ENCODE measurements around the gene CDC5L. TPM values are rescaled to one million over a fixed set of nuclear protein-coding genes. Genes with fewer than 3 reads are reported as not detected.

Gene CDC5L
- total RNA-seq, 1 donor from 2014 or later, result 19.0 TPM

DNA sequence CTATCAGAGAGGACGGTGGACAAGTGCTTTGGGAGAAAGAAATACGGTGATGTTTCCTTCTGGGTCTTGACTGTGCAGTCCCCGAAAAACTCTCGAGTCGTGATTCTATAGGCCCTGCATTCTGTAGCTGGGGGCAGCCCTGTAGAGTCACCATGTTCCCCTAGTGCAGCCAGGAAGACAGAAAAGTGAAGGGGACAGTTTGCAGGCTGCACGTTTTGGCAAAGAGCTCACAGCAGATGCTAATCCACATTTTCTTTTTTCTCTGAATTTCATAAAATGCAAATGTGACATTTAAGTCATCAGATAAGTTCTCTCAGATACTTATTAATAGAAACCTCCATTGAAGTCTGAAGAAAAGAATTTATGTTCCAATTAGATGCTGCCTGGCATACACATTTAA is 25.6 kb upstream of the CDC5L start:
- no peak for DNase-seq (ENCODE audit: low spot score)
- Mint-ChIP-seq H3K27ac (ENCODE audit: unreplicated experiment) (no peak overlapping the region), H3K9me3 (ENCODE audit: low read depth) (no peaks in the 10 kb centered on the region), H3K4me3 (ENCODE audit: unreplicated experiment) (no peak overlapping the region), H3K4me1 (ENCODE audit: low read depth) (no peaks in the 10 kb centered on the region), H3K36me3 (ENCODE audit: low read depth) (no peaks in the 10 kb centered on the region), H3K27me3 (ENCODE audit: low read depth) (peaks cover 30% of the 10 kb centered on the region)
- TF ChIP-seq, protein P1, sequence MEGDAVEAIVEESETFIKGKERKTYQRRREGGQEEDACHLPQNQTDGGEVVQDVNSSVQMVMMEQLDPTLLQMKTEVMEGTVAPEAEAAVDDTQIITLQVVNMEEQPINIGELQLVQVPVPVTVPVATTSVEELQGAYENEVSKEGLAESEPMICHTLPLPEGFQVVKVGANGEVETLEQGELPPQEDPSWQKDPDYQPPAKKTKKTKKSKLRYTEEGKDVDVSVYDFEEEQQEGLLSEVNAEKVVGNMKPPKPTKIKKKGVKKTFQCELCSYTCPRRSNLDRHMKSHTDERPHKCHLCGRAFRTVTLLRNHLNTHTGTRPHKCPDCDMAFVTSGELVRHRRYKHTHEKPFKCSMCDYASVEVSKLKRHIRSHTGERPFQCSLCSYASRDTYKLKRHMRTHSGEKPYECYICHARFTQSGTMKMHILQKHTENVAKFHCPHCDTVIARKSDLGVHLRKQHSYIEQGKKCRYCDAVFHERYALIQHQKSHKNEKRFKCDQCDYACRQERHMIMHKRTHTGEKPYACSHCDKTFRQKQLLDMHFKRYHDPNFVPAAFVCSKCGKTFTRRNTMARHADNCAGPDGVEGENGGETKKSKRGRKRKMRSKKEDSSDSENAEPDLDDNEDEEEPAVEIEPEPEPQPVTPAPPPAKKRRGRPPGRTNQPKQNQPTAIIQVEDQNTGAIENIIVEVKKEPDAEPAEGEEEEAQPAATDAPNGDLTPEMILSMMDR (IDR thresholded peaks at IDR 0.05), result no peak

DNA sequence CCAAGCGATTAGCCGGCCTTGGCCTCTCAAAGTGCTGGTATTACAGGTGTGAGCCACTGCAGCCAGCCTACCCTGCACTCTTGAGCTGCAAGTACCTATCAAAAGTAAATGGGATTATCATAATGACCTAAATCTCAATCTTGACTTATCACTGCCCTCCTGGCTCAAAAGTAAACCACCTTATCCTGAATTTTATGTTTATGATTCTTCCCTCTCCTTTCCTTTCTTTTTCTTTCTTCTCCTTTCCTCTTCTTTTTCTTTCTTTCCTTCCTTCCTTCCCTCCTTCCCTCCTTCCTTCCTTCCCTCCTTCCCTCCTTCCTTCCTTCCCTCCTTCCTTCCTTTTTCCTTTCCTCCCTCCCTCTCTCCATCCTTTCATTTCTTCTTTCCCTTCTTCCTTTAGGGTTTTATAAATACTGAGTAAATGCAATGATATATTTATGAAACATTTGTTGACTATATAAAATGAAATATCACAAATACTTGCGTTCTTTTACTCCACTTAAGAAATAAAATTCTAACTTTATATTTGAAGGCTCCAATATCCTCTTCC is 24.1 kb upstream of the CDC5L start:
- no peak overlapping the region for H3K4me3 Mint-ChIP-seq (ENCODE audit: unreplicated experiment)
- no peaks in the 10 kb centered on the region for H3K9me3 Mint-ChIP-seq (ENCODE audit: low read depth)
- no peaks in the 10 kb centered on the region for H3K4me1 Mint-ChIP-seq (ENCODE audit: low read depth)
- H3K36me3 Mint-ChIP-seq (ENCODE audit: low read depth), result no peaks in the 10 kb centered on the region
- DNase-seq (ENCODE audit: low spot score), result no peak
- TF ChIP-seq, protein P1 (IDR thresholded peaks at IDR 0.05), result no peak
- H3K27me3 Mint-ChIP-seq (ENCODE audit: low read depth), result peaks cover 25% of the 10 kb centered on the region
- no peak overlapping the region for H3K27ac Mint-ChIP-seq (ENCODE audit: unreplicated experiment)

DNA sequence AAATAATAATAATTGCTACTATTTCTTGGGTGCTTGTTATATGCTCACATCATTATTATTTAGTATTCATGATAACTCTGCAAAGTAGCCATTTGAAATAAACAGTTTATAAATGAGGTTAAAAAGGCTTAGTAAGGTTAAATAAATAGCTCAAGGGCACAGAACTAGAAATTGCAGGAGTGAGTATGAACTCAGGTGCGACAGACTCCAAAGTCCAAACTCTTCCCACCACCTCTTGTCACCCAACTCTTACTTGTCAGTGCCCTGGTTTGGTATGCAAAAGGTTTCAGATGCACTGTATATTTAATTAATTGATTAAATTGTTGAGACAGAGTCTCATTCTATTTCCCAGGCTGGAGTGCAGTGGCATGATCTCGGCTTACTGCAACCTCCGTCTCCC is 20.7 kb upstream of the CDC5L start:
- H3K27me3 Mint-ChIP-seq (ENCODE audit: low read depth), result peaks cover 19% of the 10 kb centered on the region
- peaks cover 1% of the 10 kb centered on the region for H3K36me3 Mint-ChIP-seq (ENCODE audit: low read depth)
- no peaks in the 10 kb centered on the region for H3K4me1 Mint-ChIP-seq (ENCODE audit: low read depth)
- no peaks in the 10 kb centered on the region for H3K9me3 Mint-ChIP-seq (ENCODE audit: low read depth)
- H3K4me3 Mint-ChIP-seq (ENCODE audit: unreplicated experiment), result no peak overlapping the region
- no peak overlapping the region for H3K27ac Mint-ChIP-seq (ENCODE audit: unreplicated experiment)
- TF ChIP-seq, protein P1 (IDR thresholded peaks at IDR 0.05), result no peak
- no peak for DNase-seq (ENCODE audit: low spot score)

DNA sequence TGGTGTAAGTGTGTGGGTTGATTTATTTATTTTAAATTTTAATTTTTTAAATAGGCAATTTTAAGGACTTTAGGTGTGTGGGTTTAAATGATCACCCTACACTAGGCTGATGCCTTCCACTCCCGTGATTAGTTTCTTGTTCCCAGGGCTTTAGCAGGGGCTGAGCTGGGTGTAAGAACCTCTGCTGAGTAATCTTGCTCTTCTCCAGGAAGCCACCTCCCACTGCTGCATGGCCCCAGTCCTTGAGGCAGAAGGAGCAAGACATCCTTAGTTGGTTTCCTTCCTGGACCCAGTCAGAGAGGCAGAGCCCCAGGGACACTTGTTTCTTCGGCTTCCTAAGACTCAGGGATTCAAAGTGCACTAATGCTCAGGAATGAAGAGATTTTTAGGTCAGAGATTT is 19.8 kb upstream of the CDC5L start:
- no peaks in the 10 kb centered on the region for H3K4me1 Mint-ChIP-seq (ENCODE audit: low read depth)

DNA sequence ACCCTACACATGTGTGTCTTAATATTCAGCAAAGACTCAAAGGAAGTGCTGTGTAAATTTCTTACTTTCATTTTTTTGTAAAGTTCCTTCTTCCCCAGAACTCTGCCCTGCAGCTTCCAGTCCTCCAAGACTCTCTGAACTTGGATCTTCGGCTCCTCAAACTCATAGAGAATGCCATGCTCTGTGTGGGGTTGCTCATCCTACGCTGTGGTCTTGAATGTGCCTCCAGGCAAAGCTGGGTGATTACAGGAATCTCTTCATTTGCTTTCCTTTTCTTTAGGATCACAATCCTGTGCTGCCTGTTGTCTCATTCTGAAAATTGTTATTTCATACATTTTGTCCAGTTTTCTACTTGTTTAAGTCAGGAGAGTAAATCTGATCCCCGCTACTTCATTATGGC is 14.5 kb upstream of the CDC5L start:
- H3K27ac Mint-ChIP-seq (ENCODE audit: unreplicated experiment), result no peak overlapping the region
- TF ChIP-seq, protein P1 (IDR thresholded peaks at IDR 0.05), result no peak
- H3K4me3 Mint-ChIP-seq (ENCODE audit: unreplicated experiment), result no peak overlapping the region
- H3K9me3 Mint-ChIP-seq (ENCODE audit: low read depth), result no peaks in the 10 kb centered on the region
- peaks cover 1% of the 10 kb centered on the region for H3K36me3 Mint-ChIP-seq (ENCODE audit: low read depth)
- H3K4me1 Mint-ChIP-seq (ENCODE audit: low read depth), result peaks cover 4% of the 10 kb centered on the region
- peaks cover 8% of the 10 kb centered on the region for H3K27me3 Mint-ChIP-seq (ENCODE audit: low read depth)
- DNase-seq (ENCODE audit: low spot score), result no peak

More for the DNA sequence above, 19.8 kb upstream of the CDC5L start:
- peaks cover 14% of the 10 kb centered on the region for H3K27me3 Mint-ChIP-seq (ENCODE audit: low read depth)
- H3K4me3 Mint-ChIP-seq (ENCODE audit: unreplicated experiment), result no peak overlapping the region
- peaks cover 1% of the 10 kb centered on the region for H3K36me3 Mint-ChIP-seq (ENCODE audit: low read depth)
- DNase-seq (ENCODE audit: low spot score), result no peak
- no peak overlapping the region for H3K27ac Mint-ChIP-seq (ENCODE audit: unreplicated experiment)
- TF ChIP-seq, protein P1 (IDR thresholded peaks at IDR 0.05), result no peak
- no peaks in the 10 kb centered on the region for H3K9me3 Mint-ChIP-seq (ENCODE audit: low read depth)
